ENCODE data around the gene NPTN. TPM values are rescaled to one million over a fixed set of nuclear protein-coding genes. Genes with fewer than 3 reads are reported as not detected.

Gene NPTN
- total RNA-seq, 2 donors from 2014 or later = 111 to 159 TPM

DNA sequence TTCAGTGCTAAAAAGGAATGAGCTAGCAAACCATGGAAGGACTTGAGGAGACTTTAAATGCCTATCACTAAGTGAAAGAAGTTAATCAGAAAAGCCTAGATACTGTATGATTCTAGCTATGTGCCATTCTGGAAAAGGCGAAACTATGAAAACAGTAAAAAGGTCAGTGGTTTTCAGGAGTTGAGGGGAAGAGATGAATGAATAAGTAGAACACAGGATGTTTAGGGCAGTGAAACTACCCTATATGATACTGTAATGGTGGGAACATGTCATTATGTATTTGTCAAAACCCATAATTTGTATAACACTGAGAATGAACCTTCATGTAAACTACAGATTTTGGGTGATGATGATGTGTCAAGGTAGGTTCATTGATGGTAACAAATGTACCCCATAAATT, 41.4 kb upstream of the NPTN start:
- Histone ChIP-seq H3K36me3 (no peaks in the 10 kb centered on the region), H3K27me3 (no peaks in the 10 kb centered on the region), H3K9me3 (no peaks in the 10 kb centered on the region), H3K9ac (ENCODE audit: low read depth in 2 of 2, low read length in 2 of 2) (no peak overlapping the region), H3K4me3 (no peak overlapping the region), H3K27ac (no peak overlapping the region), H3K4me1 (no peaks in the 10 kb centered on the region)
- intact Hi-C loops (cut with DNase I) = no loop called here
- DNase-seq = no peak
- no peak for TF ChIP-seq CTCF (IDR thresholded peaks at IDR 0.05)

DNA sequence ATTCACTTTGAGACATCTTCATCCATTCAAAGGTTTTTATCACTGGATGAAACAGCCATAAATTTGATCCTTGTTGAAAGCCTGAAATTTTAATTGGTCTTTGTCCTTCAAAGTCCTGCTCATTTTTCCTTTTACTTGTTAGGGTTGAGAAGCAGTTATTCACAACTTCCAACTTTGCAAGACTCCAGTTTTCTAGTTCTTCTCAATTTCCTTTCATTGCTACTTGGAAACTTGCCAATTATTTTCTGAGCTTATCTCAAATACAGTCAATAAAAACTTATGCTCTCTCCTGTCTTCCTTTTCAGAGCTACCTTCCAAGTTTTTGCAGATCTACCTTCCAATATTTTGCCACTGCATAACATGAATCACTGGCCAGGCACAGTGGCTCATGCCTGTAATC, 27.3 kb upstream of the NPTN start:
- no peak overlapping the region for H3K9ac ChIP-seq (ENCODE audit: low read depth in 2 of 2, low read length in 2 of 2)
- no peaks in the 10 kb centered on the region for H3K36me3 ChIP-seq
- H3K4me1 ChIP-seq = no peaks in the 10 kb centered on the region
- no peak overlapping the region for H3K4me3 ChIP-seq
- intact Hi-C loops (cut with DNase I) = no loop called here
- no peak for DNase-seq
- no peaks in the 10 kb centered on the region for H3K27me3 ChIP-seq
- H3K9me3 ChIP-seq = no peaks in the 10 kb centered on the region
- H3K27ac ChIP-seq = no peak overlapping the region
- no peak for TF ChIP-seq CTCF (IDR thresholded peaks at IDR 0.05)

- H3K4me3 ChIP-seq = no peak overlapping the region
- DNase-seq = no peak
- H3K27ac ChIP-seq = no peak overlapping the region
- TF ChIP-seq CTCF (IDR thresholded peaks at IDR 0.05) = no peak
- H3K36me3 ChIP-seq = no peaks in the 10 kb centered on the region
- no peak overlapping the region for H3K9ac ChIP-seq (ENCODE audit: low read depth in 2 of 2, low read length in 2 of 2)
- H3K4me1 ChIP-seq = no peaks in the 10 kb centered on the region
- H3K27me3 ChIP-seq = no peaks in the 10 kb centered on the region
- no peaks in the 10 kb centered on the region for H3K9me3 ChIP-seq
- intact Hi-C loops (cut with DNase I) = no loop called here
Observed at GRCh38 chr15:73658645-73659044, 25.5 kb upstream of the NPTN start.

DNA sequence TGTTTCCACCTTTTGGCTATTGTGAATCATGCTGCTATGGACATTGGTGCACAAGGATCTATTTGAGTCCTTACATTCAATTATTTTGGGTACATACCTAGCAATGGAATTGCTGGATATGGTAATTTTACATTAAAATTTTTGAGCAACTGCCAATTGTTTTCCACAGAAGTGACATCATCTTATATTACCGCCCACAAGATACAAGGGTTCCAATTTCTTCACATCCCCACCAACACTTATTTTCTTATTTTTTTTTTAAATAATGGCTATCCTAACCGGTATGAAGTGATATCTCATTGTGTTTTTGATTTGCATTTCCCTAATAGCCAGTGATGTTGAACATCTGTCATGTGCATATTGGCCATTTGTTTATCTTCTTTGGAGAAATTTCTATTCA, 22.5 kb upstream of the NPTN start:
- intact Hi-C loops (cut with DNase I) = no loop called here

DNA sequence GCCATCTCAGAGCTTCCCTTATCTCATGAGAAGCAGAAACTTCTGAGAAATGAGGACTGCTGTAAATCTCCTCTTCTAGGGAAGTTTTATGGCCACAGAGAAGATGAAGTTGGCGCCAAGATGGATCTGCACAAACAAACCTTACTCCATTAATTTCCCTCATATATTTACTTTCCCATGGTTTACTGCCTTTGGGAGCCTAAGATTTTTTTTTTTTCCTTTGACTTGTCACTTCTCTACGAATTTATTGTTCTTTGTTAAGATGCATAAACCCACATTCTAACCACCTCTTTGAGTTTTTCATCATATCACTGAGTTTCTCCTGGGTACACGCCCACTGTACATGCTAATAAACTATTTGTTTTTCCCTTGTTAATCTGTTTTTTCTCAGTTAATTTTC, 21.5 kb upstream of the NPTN start:
- intact Hi-C loops (cut with DNase I) = no loop called here
- Histone ChIP-seq H3K36me3 (no peaks in the 10 kb centered on the region), H3K27me3 (no peaks in the 10 kb centered on the region), H3K4me3 (no peak overlapping the region), H3K9ac (ENCODE audit: low read depth in 2 of 2, low read length in 2 of 2) (no peak overlapping the region), H3K9me3 (no peaks in the 10 kb centered on the region), H3K27ac (no peak overlapping the region), H3K4me1 (no peaks in the 10 kb centered on the region)
- TF ChIP-seq CTCF (IDR thresholded peaks at IDR 0.05) = no peak
- DNase-seq = no peak

More for the DNA sequence above, 22.5 kb upstream of the NPTN start:
- no peaks in the 10 kb centered on the region for H3K4me1 ChIP-seq
- no peaks in the 10 kb centered on the region for H3K36me3 ChIP-seq
- no peaks in the 10 kb centered on the region for H3K27me3 ChIP-seq
- H3K9me3 ChIP-seq = no peaks in the 10 kb centered on the region
- no peak overlapping the region for H3K4me3 ChIP-seq
- H3K27ac ChIP-seq = no peak overlapping the region
- H3K9ac ChIP-seq (ENCODE audit: low read depth in 2 of 2, low read length in 2 of 2) = no peak overlapping the region
- no peak for TF ChIP-seq CTCF (IDR thresholded peaks at IDR 0.05)
- DNase-seq = no peak
